ENCODE measurements around the gene SRP9.
"Not testable (repeated sequence)": the region's sequence is repeated elsewhere in the genome, so short reads cannot be mapped to it uniquely, and the experiment has no call there.

- TF ChIP-seq CTCF, POLR2A (IDR thresholded peaks at IDR 0.05): not testable (repeated sequence)
These were observed 29.1 kb downstream of the SRP9 start for GRCh38 chr1:225806736-225807135.

Measured in heart left ventricle (tissue), 13 donors.